Erythroblast (primary cell): ENCODE results near the gene APOF.

ENCODE experiments used
- GATA1 ChIP-seq: IDR thresholded peaks from 2 replicates; pipeline ENCODE4 v1.6.1; 2011; ENCODE audit warnings: low read depth, mild to moderate bottlenecking, control low read depth, low read length, moderate library complexity
- POLR2A ChIP-seq: IDR thresholded peaks from 2 replicates; pipeline ENCODE4 v1.6.1; 2011; ENCODE audit warnings: mild to moderate bottlenecking, low read length

DNA sequence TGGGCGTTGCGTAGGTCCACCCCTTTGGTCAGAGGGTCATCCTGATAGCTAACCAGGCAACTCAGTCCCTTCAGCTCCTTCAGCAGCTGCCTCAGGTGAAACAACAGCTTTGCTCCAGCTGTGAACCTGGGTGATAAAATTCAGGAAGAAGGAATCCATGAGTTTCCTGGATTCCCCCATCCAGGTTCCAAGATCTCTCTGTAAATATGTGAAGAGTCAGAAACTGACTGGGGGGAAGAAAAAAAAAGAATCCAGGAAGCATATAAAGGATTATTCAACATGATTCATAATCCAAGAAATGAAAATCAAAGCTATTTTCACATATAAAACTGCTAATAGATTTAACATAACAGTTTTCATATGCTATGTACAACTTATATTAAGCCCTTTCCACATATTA lies 11.3 kb downstream of the APOF start:
- no peak for TF ChIP-seq POLR2A
- no peak for TF ChIP-seq GATA1
